Ishikawa (cell line): ENCODE measurements around the gene ZDBF2.
A peak's percentile ranks its signal among the peaks of the same experiment; 100 is the strongest.

Experiments used
- CEBPB ChIP-seq: IDR thresholded peaks from 2 replicates; pipeline ENCODE4 v1.6.1; 2012
- CREB1 ChIP-seq: IDR thresholded peaks from 2 replicates; pipeline ENCODE4 v1.6.1; 2012; ENCODE audit warnings: low read depth
- EGR1 ChIP-seq: IDR thresholded peaks from 2 replicates; pipeline ENCODE4 v1.6.1; 2012
- EP300 ChIP-seq: IDR thresholded peaks from 2 replicates; pipeline ENCODE4 v1.6.1; 2012; ENCODE audit warnings: borderline replicate concordance
- FOXM1 ChIP-seq: IDR thresholded peaks from 2 replicates; pipeline ENCODE4 v1.6.1; 2012; ENCODE audit warnings: low read depth, borderline replicate concordance
- MAX ChIP-seq: IDR thresholded peaks from 2 replicates; pipeline ENCODE4 v1.6.1; 2012
- NFIC ChIP-seq: IDR thresholded peaks from 2 replicates; pipeline ENCODE4 v1.6.1; 2012
- RAD21 ChIP-seq: IDR thresholded peaks from 2 replicates; pipeline ENCODE4 v1.6.1; 2012; ENCODE audit warnings: low read depth
- REST ChIP-seq: IDR thresholded peaks from 2 replicates; pipeline ENCODE4 v1.6.1; 2012; ENCODE audit warnings: low read depth, mild to moderate bottlenecking
- TAF1 ChIP-seq: IDR thresholded peaks from 2 replicates; pipeline ENCODE4 v1.6.1; 2012; ENCODE audit warnings: low read depth, mild to moderate bottlenecking
- TCF12 ChIP-seq: IDR thresholded peaks from 2 replicates; pipeline ENCODE4 v1.6.1; 2012; ENCODE audit warnings: low read depth
- TEAD4 ChIP-seq: IDR thresholded peaks from 2 replicates; pipeline ENCODE4 v1.6.1; 2012
- YY1 ChIP-seq: IDR thresholded peaks from 2 replicates; pipeline ENCODE4 v1.6.1; 2012; ENCODE audit warnings: low read depth
- ZBTB7A ChIP-seq: IDR thresholded peaks from 2 replicates; pipeline ENCODE4 v1.6.1; 2012; ENCODE audit warnings: low read depth
- TF ChIP-seq, protein P1 (sequence below): IDR thresholded peaks from 2 replicates; pipeline ENCODE4 v1.6.1; 2012

The ZDBF2 gene

DNA sequence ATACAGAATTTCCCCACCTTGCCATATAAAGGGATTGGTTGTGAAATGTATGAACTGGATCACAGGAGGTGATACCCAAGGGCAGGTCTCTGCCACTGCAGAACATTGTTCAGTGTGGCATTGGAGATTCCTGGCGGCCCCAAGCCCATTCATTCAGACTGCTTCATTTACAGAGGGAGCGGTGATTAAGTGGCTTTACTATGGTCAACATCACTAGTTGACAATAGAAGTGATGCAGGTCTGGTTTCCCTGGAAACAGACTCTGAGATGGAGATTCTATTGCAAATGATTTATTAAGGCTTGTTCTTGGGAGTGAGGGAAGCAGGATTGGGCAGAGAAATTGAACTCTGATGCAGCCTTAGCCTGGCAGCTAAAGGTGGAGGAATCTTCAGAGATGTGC lies 62.4 kb downstream of the ZDBF2 start:
- TF ChIP-seq EP300 (no peak), RAD21 (no peak), CEBPB (no peak), EGR1 (no peak), TAF1 (no peak), CREB1 (no peak), REST (no peak), MAX (no peak), TCF12 (no peak), NFIC (no peak), YY1 (no peak), FOXM1 (no peak), ZBTB7A (no peak), TEAD4 (no peak)
- TF ChIP-seq, protein P1, sequence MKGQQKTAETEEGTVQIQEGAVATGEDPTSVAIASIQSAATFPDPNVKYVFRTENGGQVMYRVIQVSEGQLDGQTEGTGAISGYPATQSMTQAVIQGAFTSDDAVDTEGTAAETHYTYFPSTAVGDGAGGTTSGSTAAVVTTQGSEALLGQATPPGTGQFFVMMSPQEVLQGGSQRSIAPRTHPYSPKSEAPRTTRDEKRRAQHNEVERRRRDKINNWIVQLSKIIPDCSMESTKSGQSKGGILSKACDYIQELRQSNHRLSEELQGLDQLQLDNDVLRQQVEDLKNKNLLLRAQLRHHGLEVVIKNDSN, result no peak

DNA sequence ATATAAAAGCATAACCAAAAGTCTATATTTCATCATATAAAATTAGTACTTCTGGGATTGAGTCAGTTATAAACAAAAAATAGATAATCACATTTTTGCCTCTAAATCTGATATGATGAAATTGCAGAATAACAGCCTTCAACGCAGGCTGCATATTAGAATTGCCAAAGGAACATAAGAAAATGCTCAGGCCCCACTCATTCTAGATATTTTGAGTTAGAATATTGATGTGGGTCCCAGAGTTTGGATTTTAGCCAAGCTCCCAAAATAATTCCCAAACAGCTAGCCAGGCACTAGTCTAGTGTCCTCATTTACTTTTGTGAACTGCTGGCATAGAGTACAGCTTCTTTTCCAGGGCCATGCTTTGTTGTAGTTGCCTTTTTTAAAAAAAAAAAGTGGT lies 63.5 kb downstream of the ZDBF2 start:
- TF ChIP-seq MAX (no peak), CREB1 (no peak), RAD21 (no peak), CEBPB (no peak), ZBTB7A (no peak), NFIC (no peak), REST (no peak), YY1 (no peak), TEAD4 (no peak), EGR1 (no peak), TCF12 (no peak), EP300 (no peak), TAF1 (no peak), FOXM1 (no peak)
- TF ChIP-seq, protein P1, result no peak

GRCh38 chr2:206341396-206341795 lies 66.9 kb downstream of the ZDBF2 start:
- no peak for TF ChIP-seq EGR1
- TF ChIP-seq REST, result peak; percentile 20; the same call in 1 of the 2 replicates

- TF ChIP-seq CEBPB (no peak), REST (no peak), CREB1 (no peak), TCF12 (no peak), EGR1 (no peak), NFIC (no peak), YY1 (no peak), RAD21 (no peak), EP300 (no peak), TEAD4 (no peak), ZBTB7A (no peak), FOXM1 (no peak), MAX (no peak), TAF1 (no peak)
- TF ChIP-seq, protein P1, result no peak
Measured at GRCh38 chr2:206343144-206343543, 68.7 kb downstream of the ZDBF2 start.
